GM21447 (cell line): Measurements from ENCODE around the gene AGBL1.
"Not testable (repeated sequence)": the region's sequence is repeated elsewhere in the genome, so short reads cannot be mapped to it uniquely, and the experiment has no call there.

Source experiments
- ATAC-seq: cut with Tn5 transposase; IDR thresholded peaks from one replicate; pipeline ENCODE4 v1.9.1; 2021; ENCODE audit not compliant: unreplicated experiment

The AGBL1 gene

DNA sequence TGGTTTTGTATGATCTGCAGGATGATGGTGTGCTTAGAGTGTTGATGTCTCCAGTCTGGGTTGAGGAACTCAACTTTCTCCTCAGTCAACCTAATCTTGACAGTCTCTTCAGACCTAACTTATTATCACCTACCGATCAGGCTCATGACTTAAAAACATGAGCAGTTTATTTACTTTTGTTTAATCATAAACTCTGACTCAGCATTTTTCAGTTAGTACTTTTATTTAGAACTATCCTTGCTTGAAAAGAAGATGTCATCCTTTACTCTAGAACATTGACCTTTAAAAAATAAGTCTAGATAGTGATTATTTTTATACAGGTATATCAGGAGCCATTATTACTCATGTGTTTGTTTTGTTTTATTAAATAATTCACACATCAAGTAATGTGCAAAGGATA, 414.8 kb downstream of the AGBL1 start:
- ATAC-seq = no peak

DNA sequence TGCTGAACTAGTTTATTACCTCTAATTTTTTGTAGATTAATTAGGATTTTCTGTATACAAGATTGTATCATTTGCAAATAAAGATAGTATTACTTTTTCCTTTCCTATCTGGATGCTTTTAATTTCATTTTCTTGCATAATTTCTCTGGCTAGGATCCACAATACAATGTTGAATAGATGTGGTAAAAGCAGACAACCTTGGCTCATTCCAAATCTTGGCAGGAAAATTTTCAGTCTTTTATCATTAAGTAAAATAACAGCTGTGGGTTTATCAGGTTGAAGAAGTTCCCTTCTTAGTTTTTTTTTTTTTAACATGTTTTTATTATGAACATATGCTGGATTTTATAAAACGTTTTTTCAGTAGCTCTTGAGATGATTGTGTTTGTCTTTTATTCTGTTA, 422.6 kb downstream of the AGBL1 start:
- no peak for ATAC-seq

DNA sequence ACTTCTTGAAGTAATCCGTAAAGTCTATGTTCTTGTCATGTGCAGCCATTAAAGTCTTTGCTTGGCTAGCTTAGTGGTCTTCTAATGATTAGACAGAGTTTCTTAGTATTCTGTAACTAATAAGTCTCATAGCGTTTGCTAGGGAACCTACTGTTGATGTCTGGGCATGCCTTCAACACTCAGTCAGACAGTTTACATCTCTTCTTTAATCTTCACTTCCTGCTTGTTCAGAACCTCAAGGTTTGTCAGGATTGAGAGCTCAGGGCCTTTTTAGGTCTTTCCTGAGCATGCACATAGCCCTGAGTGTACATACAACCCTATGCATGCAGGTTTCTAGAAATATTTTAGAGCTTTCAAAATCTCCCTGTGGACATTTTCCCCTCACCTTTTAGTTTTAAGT, 426.3 kb downstream of the AGBL1 start:
- no peak for ATAC-seq

DNA sequence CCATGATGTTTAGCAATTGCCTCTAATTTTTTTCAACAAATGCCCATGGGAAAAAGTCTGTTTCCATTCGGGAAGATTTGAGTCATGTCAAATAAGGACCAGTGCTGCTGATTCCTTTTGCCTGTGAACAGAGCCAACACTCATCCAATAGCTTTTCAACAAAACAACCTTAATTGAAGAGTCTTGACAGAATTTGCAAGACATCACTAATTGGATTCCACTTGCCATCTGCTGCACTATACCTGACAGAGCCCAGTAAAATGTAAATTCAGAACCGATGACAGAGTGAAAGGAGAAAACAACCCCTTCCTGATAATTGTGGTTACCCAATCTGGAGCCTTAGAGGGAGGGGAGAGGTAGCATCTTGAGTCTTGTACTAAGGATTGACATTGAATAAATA, 426.7 kb downstream of the AGBL1 start:
- no peak for ATAC-seq

DNA sequence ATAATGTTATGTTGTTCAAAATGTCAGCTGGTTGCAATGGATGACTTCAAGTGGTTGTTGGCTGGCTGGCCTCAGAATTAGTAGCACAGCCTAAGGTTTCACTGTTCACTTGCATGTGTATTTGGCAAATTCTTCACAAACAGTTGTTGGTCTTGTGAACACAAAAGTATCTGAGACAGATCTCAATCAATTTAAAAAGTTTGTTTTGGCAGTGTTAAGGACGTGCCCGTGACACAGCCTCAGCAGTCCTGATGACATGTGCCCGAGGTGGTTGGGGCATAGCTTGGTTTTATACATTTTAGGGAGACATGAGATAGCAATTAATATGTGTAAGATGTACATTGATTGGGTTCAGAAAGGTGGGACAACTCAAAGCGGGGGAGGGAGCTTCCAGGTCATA, 436.0 kb downstream of the AGBL1 start:
- no peak for ATAC-seq

DNA sequence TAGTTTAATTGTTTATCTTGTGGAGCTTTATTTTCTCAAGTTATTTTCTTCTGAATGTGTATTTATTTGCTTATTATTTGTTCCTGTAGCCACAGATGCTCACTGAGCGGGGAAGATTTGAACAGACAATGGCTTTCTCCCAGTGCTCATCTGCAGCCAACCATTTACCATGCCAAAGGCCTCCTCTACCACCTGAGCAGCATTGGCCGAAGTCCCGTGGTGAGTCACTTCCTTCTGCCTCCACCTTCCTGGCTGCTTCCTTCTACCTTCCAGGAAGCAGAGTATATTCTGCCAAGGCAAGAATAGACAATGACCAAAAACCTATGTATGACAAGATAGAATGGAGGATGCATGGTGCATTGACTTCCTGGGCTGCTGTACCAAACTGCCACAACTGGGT, 443.1 kb downstream of the AGBL1 start:
- ATAC-seq = no peak

DNA sequence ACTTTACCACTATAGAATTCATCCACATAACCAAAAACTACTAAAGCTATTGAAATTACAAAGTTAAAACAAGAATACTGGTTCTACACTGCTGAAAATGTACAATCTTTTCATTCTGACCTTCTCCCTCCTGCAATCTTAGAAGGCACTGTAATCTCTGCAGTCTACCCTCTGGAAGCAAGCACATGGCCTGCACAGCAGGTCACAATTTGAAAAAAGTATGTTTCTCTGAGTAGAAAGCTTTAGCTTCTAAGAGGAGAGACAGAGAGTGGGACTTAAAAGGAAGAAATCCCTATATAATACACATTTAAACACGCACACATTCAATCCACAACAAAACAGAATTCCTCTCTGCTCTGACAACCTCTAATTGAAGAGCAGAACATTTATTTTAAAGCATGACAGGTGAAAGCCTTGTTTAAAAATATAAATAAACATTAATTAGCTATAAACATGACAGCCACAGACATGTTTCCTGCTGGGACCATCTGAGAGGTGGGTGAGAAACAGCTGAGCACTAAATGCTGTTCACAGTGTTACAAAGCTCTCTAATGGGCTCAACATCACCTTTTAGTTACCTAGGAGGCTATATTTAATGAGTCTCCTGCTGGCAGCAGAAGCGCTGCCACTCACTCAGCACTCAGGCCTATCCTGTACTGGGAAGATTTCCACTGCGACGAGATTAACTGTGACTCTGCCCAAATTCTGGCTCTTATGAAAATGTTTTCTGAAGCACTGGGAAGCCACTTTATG, 447.4 kb downstream of the AGBL1 start:
- no peak for ATAC-seq

DNA sequence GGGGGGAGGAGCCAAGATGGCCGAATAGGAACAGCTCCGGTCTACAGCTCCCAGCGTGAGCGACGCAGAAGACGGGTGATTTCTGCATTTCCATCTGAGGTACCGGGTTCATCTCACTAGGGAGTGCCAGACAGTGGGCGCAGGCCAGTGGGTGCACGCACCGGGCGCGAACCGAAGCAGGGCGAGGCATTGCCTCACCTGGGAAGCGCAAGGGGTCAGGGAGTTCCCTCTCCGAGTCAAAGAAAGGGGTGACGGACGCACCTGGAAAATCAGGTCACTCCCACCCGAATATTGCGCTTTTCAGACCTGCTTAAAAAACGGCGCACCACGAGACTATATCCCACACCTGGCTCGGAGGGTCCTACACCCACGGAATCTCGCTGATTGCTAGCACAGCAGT, 448.4 kb downstream of the AGBL1 start:
- ATAC-seq = not testable (repeated sequence)

DNA sequence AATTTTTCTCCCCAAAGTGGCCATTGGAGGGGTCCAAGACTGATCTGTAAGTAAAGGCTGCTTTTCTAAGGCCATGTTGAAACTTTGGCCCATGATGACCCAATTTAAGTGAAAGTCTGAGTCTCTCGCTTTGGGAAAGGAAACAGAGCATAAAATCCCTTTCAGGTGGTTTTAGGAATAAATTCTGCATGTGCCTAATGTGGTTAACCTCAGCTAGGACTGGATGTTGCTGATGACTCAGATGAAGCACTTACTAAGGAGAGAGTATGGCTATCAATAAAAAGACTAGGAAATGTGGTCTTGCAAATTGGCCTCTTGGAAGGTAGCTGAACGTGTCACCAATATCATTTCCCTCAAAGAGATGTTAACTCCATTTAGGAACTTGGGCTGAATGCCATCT, 458.5 kb downstream of the AGBL1 start:
- no peak for ATAC-seq

DNA sequence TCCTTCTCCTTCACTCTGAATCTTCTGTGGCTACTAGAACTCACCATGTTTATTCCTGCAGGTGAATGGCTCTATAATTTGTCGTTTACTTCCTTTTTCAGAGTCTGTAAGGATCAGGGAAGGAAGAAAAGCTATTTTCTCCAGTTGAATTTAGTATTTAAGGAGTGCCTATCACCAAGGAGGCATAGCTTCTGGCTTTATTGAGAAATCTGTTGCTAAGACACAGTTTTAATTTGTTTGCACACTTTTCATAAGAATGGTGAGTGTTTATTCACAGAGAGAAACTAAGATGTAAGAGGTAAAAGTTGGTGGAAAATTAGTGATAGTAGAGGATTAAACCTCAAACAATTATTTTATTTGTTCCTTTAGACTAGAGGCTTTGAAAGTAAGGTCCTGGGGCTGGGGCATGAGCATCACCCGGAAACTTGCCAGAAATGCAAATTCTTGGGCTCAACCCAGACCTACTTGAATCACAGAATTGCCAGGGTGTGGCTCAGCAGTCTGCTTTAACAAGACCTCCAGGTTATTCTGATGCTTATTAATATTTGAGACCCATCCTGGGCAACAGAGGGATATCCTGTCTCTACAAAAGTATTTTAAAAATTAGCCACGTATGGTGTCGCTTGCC, 461.3 kb downstream of the AGBL1 start:
- ATAC-seq = no peak

DNA sequence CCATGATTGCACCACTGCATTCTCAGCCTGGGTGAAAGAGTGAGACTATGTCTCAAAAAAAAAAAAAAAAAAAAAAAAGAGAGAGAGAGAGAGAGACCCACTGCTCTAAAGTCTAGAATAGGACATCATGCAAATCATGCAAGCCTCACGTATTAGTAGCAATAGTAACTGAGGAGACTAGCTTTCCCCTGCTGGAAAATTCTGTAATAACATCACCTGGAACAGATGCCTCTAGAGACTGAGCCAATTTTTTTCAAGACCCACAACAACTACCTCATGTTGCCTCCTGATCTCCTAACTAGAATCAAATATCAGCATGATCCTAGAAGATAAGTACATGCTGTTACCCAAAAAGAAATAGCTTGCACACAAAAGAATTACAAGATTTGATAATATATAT, 461.9 kb downstream of the AGBL1 start:
- no peak for ATAC-seq

DNA sequence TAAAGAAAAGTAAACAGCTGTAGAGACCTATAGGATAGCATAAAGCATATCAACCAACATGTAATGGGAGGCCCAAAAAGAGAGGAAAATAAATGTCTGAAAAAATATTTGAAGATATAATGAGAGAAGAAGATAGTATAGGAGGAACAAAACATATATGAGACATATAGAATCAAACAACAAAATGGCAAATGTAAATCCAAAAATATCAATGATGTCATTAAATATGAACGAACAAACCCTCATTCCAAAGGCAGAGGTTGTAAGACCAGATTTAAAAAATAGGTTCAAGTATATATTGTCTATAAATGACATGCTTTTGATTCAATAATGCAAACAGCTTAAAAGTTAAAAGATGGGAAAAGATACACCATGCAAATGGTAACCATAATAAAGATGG, 470.4 kb downstream of the AGBL1 start:
- ATAC-seq = no peak

DNA sequence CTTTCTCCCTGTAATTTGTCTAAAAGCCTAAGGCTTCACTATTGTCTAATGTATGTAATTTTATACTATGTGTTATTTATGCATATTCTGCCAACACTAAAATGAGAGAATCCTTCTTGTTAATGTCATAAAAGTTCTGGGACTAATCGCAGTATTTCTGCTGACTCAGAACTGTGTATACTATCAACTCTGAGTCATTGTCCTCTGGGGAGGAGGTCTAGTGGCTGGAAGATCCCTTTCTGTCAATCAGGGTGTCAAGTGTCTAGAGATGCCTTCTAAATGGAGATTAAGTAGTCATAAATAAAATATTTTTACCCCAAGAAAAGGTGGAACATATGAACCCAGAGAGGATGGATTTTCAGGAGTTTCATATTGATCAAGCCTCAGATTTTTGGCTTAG, 473.4 kb downstream of the AGBL1 start:
- ATAC-seq = no peak

DNA sequence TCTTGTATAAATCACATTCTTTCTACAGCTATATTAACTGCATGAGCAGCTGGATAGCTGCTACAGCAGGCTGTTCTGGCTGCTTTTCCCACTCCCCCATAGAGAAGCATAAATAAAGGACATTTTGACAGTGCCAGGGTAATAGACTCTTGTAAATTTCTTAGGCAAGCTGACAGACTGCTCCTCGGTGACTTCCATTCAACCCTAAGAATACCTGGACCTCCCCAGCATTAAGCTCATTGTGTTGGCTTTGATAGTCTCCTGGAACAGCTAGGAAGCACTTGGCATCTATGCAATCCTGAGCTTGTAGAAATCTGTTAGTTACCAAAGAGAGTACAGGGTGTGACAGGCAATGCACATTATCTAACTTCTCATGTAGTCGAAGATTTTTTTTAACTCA, 475.4 kb downstream of the AGBL1 start:
- no peak for ATAC-seq

DNA sequence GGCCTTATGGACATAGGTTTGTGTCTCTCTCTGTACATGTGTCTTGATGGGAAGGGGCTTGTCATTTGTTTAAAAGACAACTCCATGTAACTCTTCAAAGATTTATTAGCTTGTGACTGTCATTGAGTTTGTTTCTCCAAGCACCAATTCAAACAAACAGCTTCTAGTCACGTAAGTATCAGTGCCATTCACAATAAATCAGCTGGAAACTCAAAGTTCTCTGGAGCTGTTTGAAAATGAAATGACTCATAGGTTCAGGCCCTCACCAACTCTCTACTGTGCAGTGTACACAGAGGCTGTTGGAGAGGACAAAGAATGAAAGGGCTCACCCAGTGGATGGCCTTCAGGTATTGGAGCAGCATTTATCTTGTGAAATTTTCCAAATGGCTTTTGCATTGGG, 476.3 kb downstream of the AGBL1 start:
- no peak for ATAC-seq

DNA sequence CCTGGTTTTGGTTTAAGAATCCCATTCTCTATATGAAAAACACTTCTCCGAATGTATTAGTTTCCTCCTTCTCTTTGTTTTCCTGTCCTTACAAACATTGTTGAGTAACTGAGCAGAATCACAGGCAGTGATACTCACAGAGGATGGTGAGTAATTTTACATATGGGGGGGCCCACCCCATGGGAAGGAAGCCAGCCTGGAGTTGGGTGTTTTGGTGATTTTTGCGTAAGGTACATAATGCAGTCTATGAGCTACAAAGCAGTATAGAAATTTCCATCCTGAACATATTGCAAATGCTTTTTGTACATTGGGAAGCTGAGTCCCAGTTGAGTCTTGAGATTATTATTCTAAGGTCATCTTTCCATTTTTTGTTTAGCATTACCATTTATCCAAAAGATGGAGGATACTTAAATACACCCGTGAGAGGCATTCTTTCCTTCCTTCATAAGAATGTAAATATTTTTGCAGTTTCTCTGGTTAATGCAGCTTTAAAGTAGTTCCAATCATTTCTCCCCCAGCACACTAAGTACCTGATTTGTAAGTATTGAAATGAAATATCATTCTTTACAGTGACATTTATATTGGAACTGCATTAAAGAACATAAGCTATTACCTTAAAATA, 476.8 kb downstream of the AGBL1 start:
- ATAC-seq = no peak

DNA sequence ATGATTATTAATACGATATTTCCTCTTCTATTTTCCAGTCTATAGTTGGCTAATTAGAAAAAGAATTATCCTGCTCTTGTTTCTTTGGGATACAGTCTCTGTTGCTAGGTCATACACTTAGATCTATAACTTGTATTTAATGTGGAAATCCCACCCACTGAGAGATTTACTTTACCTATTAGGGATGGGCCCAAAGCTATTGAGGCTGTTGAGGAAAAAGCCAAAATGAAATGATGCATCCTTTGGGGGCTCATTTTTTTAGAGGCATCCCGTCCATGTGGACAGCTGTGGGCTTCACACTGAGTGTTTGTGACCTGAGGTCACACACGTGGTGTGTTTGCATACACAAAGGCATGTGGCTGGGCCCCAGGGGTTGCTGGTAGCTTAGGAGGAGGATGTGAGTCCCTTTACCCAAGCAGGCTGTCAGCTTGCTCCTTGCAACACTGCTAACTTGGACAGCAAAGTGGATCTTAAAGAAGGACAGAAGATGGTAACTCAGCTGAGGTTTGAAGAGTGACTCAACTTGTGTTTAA, 477.4 kb downstream of the AGBL1 start:
- no peak for ATAC-seq

DNA sequence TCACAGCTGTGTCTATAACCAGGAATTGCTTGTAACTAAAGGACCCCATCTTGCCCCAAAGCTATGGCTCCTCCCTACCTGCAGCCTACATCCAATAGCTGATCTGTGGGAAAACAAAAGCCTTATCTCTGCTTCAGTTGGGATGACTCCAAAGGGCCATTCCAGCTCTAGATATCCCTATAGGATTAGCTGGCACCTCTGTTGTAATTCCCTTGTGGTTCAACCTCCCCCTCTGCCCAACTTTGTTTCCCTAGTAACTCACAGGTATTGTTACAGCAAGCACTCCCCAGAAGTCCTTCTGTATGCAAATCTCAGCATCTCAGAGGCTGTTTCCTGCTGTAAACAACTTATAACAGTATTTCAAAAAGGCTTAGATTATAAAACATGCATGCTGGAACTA, 478.6 kb downstream of the AGBL1 start:
- no peak for ATAC-seq

DNA sequence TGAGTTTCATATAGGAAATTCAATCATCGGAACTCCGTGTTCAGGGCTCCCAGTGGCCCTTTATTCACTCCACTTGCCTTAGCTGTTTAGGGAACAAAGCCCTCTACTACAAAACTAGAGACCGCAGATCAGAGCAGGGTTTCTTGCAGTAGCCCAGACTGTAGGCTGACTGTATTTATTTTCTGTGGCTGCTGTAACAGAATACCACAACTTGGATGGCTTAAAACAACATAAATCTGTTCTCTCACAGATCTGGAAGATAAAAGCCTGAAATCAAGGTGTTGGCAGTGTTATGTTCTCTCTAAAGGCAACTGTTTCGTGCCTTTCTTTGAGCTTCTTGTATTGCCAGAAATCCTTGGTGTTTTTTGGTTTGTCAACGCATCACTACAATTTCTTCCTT, 479.0 kb downstream of the AGBL1 start:
- no peak for ATAC-seq

DNA sequence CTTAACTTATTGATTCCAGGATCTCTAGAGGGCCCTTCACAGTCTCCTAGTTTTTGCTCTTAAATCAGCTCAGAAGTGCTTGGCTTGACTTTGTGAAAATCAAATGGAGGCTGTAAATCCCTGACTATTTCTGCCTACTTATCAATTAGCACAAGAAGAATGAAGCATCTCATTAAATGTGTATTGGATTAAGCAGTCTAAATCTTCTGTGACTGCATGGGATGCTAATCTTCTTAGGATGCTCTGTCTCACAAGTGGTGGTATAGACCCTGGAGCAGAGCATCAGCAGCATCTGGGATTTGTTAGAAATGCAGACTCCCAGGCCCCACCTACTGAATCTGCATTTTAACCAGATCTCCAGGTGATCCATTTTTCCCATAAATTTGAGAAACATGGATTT, 488.7 kb downstream of the AGBL1 start:
- ATAC-seq = no peak

DNA sequence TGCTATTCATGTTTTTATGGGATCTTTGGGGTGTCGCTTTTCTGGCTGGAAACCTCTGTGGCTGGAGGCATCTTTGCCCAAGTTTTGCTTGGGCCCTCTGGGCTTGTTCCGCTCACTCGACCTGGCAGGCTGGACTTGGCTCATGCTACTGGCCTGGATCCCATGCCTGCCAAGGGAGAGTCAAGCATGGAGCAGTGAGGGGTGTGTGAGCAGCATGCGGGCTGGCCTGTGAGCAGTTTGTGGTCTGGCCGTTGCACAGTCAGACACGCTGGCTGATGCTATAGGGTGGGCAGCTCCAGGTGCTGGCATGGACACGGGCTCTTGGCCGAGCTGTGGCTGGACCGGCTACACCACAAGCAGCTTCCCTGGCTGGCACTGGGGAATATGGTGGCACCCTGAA, 491.1 kb downstream of the AGBL1 start:
- no peak for ATAC-seq

DNA sequence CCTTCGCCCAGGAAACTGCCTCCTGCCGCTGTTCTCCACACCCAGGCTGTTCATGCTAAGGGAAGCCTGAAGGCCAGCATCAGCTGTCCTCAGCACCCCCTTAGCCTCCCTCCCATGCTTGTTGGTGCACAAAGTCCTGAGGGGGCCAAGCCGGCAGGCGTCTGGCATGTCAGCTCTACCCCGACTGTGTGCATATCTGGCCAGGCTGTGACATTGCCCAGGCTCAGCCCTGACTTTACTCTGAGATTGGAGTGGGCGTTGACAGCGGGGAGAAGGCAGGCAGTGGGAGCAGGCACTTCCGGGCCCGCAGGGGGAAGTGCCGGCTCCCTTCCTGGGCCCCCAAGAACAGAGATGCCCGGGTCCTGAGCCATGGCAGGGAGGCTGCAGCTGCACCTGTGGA, 492.2 kb downstream of the AGBL1 start:
- ATAC-seq = no peak
